UCSD-AML1 (cell line): ENCODE results near the gene GARNL3.

Experiments used
- DNase-seq: peaks from one replicate; lab custom pipeline; 2025; ENCODE audit not compliant: unreplicated experiment; lab: John Stamatoyannopoulos, UW

Gene GARNL3

DNA sequence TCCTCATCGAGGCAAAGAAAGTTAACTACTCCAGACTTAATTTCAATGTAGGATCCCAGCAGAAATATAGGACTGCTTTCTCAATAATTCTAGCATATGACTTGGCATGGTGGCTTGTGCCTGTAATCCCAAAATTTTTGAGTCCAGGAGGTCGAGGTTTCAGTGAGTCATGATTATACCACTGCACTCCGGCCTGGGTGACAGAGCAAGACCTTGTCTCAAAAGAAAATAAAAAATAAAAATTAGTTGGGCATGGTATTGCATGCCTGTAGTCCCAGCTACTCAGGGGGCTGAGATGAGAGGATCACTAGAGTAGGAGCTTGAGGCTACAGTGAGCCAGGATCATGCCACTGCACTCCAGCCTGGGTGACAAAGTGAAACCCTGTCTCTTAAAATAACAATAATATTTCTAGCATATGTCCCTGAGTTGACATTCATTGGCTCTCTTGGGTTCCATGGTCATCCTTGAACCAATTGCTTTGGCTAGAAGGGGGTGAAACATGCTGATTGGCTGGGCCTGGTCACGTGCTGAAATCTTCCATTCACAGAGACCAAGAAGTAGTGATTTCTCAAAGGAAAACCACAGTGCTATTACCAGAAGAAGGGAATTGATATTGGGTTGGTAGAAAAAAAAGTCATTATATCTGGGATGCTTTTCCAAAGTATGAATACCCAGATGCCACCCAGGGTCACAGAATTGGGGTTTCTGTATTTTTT is 31.6 kb upstream of the GARNL3 start:
- DNase-seq, result no peak

DNA sequence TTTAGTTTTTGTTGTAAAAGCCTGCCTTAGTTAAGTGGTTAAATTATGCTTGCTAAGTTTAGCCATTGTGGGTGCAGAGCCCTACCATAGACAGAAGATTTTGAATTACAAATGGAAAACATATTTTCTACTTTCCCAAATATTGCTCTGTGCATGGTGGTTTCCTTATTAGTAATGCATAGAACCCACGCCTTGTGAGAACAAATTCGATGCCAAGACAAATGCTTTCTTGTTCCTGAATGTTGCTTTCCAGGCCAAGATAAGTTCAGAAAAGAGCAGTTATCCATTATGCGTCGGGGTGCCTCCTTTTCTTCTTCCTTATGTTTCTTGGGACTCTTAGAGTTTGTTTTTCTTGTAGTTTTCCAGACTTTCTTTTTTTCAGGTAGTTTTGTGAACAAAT is 31.0 kb upstream of the GARNL3 start:
- DNase-seq, result no peak

- DNase-seq, result no peak
These were observed 30.6 kb upstream of the GARNL3 start for GRCh38 chr9:127233989-127234388.

- no peak for DNase-seq
These were observed 26.8 kb upstream of the GARNL3 start for GRCh38 chr9:127237801-127238200.

GRCh38 chr9:127241354-127241753 is 23.2 kb upstream of the GARNL3 start:
- no peak for DNase-seq

DNA sequence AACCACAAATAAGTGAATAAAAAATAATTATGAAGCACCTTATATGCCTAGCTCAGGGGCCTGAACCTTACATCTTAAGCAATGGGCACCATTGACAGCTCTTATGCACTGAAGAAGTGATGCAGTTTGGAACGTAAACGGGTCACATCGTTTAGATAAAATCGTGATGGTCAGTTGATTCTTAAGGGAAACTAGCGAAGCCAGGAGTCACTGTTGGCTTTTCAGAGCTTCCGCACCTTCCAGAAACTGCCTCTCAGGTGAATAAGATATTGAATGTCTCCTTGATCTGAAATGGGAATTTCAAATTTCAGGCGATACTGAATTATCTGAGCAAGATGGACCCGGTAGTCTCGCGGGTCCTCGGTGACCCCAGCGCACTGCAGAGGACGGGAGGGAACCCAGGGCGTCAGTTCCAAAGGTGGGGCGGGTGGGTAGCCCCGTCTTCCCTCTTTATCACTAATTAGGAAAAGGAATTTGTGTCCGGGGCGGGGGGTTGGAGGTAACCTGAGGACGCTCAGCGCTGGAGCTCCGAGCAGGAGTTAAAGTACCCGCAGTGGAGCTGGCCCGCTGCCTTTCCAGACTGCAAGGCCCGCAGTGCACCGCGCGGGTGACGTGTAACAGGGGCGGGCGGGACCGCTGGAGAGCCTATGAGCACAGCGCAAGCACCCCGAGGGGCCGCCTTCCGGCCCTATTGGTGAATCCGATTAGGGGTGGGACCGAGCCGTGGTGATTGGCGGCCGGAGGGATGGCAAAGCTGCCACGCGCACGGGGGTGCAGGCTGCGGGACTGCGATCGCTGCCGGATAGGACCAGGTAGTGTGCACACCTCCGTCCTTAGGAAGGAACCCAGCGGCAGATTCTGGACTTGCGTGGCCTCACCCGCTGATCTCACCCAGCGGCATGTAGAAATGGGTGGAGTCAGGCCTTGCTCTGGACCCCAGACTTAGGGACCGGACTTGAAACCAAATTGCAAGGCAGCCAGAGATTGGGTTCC is 19.7 kb upstream of the GARNL3 start:
- DNase-seq, result peak; percentile 87

GRCh38 chr9:127245637-127246164 is 18.9 kb upstream of the GARNL3 start:
- no peak for DNase-seq

- no peak for DNase-seq
These were observed 16.3 kb upstream of the GARNL3 start for GRCh38 chr9:127248241-127248640.

GRCh38 chr9:127249877-127250276 is 14.7 kb upstream of the GARNL3 start:
- no peak for DNase-seq

GRCh38 chr9:127250896-127251391 is 13.6 kb upstream of the GARNL3 start:
- no peak for DNase-seq

DNA sequence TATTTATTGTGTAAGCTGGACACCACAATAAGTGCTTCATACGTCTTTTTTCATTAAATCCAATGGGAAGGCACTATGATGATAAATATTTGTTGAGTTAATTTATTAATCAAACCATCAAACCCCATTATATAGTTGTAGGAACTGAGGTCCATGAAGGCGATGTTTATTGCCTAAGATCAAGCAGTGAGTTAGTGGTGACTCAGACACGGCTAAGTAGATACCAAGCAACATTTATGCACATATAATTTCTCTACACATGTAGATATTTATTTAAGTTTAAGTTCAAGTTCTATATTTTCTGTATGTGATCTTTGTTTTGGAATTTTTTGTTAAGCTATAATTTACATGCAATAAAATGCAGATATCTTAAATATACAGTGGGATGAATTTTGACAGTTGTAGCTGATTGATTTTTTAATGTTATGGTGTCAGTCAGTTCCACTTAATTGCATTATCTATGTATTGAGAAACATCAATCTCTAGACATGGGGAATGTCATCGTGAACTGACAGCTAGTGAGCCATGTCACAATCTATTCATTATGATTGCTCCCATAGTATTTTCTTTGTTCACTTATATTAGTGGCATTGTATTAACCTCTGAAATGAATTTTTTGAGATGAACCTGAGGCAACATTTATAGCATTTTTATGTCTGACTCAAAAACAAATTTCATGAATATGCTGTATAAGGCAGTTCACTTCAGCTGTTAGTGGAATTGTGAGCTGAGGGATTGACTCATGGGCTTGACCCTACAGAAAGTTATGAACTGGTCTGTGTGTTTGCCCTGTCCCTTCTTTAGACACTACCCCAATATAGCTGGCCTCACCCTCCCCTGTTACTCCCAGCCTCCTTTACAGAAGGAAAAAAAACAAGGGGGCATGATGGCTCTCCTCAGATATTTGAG is 11.9 kb upstream of the GARNL3 start:
- DNase-seq, result no peak

- DNase-seq, result no peak
These were observed 11.1 kb upstream of the GARNL3 start for GRCh38 chr9:127253446-127253845.

DNA sequence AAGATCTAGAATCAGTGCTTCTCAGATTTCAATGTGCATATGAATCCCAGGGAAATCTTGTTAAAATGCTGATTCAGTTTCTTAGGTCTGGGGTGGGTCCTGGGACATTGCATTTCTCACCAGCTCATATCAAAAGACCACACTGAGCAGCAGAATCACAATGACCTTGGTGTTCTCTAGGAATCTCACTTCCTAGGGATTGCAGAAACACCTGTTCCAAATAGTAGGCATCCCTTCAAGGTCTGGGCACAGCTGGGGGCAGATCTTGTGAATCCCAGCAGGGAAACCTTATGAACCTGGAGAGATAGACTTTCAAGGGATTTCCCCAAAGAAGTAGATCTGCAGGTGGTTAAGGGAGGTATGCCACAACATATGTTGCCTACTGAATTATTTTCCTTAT is 8.9 kb upstream of the GARNL3 start:
- DNase-seq, result no peak

DNA sequence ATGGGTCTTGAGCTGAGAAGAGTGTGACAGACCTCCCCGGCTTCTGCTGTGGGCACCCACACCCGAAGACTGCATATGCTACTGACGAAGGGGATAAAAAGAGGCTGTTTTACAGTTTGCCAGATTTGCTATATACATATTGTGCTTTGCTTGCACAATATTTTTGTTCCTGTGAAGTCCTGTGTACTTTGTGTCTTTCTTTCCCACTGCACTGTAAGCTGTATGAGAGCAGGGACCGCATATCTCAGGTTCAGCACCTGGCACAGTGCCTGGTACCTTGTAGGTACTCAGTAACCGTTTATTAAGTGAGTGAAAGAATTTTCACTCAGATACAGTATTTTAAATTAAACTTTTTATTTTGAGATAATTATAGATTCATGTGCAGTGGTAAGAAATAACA is 8.2 kb upstream of the GARNL3 start:
- DNase-seq, result no peak

DNA sequence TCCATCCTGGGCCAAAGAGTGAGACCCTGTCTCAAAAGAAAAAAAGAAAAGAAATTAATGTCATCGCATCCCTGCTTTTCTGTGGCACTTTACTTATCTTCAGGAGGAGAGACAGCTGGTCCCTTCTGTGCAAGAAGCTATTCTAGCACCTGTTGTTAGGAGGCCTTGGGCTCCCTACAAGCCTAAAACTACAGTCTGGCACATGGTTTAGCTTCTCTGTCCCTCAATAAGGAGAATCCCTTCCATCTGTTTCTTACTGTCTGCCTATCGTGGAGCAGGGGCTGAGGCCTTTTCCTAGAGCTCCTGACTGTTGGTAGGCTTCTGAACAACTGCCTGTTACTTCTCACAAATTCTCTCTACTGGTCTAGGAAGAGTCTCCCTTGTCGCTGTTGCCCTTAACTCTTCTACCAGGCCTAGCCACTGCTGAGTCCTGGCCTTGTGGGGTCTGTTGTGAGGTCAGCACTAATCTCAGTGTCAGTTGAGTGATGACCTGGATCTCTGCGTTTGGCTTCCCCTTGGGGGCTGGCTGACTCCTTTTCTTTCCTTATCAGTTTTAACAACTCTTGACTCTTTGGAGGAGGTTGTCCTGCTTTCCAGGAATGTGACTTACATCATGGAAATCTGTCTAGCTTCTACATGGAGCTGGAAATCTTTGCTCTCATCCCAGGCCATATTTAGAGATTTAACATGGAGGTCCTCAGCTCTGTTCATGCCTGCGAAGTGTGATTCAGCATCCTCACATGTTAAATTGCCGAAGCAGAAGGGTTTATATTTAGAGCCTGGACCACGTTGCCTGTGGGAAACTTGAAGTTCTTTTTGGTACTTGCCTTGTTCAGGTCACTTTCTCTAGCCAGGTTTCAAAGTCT is 5.7 kb upstream of the GARNL3 start:
- no peak for DNase-seq

DNA sequence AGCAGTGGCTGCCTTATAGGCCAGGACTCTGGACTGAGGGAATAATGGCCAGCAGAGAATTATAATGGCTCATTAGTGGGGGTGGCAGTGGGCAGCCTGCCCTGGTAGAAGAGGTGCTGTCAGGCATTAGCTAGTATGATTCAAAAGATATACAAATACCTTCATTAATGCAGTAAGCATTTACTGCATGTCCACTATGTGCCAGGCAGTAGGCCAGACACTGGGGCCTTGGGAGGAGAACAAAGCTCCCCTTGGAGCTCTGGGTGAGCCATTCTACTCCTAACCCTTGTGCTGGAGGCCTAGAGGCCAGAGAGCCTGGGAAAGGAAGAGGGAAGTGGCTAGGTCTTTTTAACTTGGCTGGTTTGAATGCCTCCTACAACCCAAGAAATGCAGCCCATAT is 2.0 kb upstream of the GARNL3 start:
- DNase-seq, result no peak

DNA sequence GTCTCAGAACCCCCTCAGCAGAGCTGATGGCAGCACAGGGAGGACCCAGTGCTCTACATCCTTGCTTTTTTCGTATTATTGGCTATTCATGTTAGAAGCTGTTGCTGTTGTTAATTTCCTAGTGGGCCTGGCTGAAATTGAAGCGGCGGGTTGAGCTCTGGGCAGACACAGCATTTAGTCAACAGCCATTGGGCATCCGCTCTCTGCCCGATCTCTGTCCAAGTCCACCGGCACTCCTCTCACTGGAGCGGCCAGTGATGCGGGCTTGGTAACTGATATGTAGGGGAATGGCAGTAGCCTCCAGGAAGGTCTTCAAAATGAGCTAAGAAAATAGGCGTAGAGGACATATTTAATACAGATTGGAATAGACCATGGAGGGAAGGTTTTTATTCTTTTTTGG is 1.3 kb upstream of the GARNL3 start:
- no peak for DNase-seq

DNA sequence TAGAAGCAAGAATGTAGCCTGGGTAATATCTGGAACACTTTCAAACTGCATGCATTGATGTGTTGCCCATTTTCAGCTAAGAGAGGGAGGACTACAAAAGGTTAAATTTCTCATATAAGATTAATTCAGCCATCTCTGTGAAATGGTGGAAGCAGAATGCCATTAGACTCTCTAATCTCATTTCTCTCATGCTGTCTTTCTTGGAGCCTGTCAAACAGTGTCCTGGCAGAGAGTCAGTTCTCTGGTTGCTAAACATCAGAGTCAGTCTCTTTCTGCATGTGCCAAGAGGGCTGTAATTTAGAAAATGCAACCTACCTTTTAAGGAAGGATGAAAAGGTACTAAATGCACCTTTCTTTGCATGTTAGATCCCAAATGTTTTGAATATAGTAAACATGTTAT is 910 bp upstream of the GARNL3 start:
- DNase-seq, result no peak

DNA sequence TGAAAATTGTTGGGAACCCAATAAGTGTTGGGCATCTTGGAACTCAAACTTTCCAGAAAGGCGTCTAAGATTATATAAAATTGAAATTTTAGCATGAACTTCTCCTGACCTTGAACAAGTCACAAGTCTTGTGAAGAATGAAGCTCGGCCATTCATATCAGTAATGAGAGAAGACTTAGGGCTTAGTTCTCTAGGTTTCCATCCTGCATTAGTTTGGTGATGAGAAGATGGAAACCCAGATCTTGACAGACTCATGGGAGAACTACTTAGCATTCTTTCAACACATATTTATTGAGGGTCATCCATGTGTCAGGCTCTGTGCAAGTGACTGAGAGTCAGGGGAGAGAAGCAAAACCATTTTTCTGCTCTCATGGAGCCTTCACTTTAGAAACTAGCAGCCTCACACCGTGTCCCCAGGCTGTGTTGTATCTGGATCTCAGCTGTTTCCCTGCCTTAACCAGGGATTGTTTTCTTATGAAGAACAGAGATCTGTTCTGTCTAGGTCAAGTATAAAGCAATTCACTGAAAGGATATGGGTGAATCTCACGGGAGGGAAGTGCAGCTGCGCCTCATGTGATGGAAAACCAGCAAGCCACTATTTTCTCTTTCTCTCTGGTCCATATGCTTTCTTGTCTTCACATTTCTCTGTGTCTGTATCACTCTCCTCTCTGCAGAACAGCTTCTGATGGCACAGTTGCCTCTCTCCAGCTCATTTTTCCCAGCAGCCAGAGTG is 3.4 kb downstream of the GARNL3 start:
- no peak for DNase-seq
